Loucy (cell line): ENCODE measurements around the gene DIDO1.

ENCODE experiments used
- H2AFZ ChIP-seq: fragments of 200-600 bp; sonication (generic); 2 replicates; pipeline ENCODE4 v1.6.0; 2016; ENCODE audit warnings: antibody characterized with exemption, mild to moderate bottlenecking, low read length, moderate library complexity
- H3F3A ChIP-seq: fragments of 200-600 bp; 2 replicates; pipeline ENCODE4 v1.6.0; 2016; ENCODE audit warnings: antibody characterized with exemption, low read depth, mild to moderate bottlenecking
- H3K27me3 ChIP-seq: fragments of 200-600 bp; sonication (generic); 2 replicates; pipeline ENCODE4 v1.6.1; 2014; ENCODE audit warnings: low read length, mild to moderate bottlenecking; ENCODE audit not compliant: insufficient read depth, poor library complexity, severe bottlenecking
- H3K36me3 ChIP-seq: fragments of 200-600 bp; sonication (generic); 2 replicates; pipeline ENCODE4 v1.6.1; 2016; ENCODE audit warnings: low read length; ENCODE audit not compliant: insufficient read depth
- H3K4me1 ChIP-seq: fragments of 200-600 bp; sonication (generic); 2 replicates; pipeline ENCODE4 v1.5.1; 2014; ENCODE audit warnings: low read length, mild to moderate bottlenecking; ENCODE audit not compliant: insufficient read depth, poor library complexity, severe bottlenecking
- H3K4me2 ChIP-seq: fragments of 200-600 bp; sonication (generic); 2 replicates; pipeline ENCODE4 v1.6.0; 2014; ENCODE audit warnings: antibody characterized with exemption, low read length, low read depth, mild to moderate bottlenecking; ENCODE audit not compliant: poor library complexity, severe bottlenecking
- H3K4me3 ChIP-seq: fragments of 200-600 bp; sonication (generic); 2 replicates; pipeline ENCODE4 v1.5.1; 2014; ENCODE audit warnings: low read length, mild to moderate bottlenecking, mixed read lengths; ENCODE audit not compliant: poor library complexity, severe bottlenecking
- H3K79me2 ChIP-seq: fragments of 200-600 bp; sonication (generic); 2 replicates; pipeline ENCODE4 v1.6.1; 2014; ENCODE audit warnings: low read length; ENCODE audit not compliant: insufficient read depth
- H3K9ac ChIP-seq: fragments of 200-600 bp; sonication (generic); 2 replicates; pipeline ENCODE4 v1.6.0; 2014; ENCODE audit warnings: mild to moderate bottlenecking, low read depth, low read length, moderate library complexity; ENCODE audit not compliant: poor library complexity, severe bottlenecking
- H3K9me2 ChIP-seq: fragments of 200-600 bp; sonication (generic); replicated peaks from 2 replicates; pipeline ENCODE4 v1.6.1; 2016; ENCODE audit warnings: low read depth, low read length, mixed read lengths
- H3K9me3 ChIP-seq: fragments of 200-600 bp; sonication (generic); 2 replicates; pipeline ENCODE4 v1.6.1; 2014; ENCODE audit warnings: mild to moderate bottlenecking, antibody characterized with exemption, low read length, low read depth; ENCODE audit not compliant: insufficient read depth
- H4K20me1 ChIP-seq: fragments of 200-600 bp; sonication (generic); 2 replicates; pipeline ENCODE4 v1.6.0; 2014; ENCODE audit warnings: antibody characterized with exemption, low read length, mild to moderate bottlenecking; ENCODE audit not compliant: insufficient read depth, poor library complexity, severe bottlenecking
- CTCF ChIP-seq: fragments of 200-600 bp; sonication (generic); conservative IDR thresholded peaks from 2 replicates; pipeline ENCODE4 v1.5.1; 2014; ENCODE audit warnings: mild to moderate bottlenecking, antibody characterized with exemption, low read length
- EZH2phosphoT487 ChIP-seq: fragments of 200-600 bp; IDR thresholded peaks from 2 replicates; pipeline ENCODE4 v1.6.1; 2018; ENCODE audit warnings: antibody characterized with exemption, mild to moderate bottlenecking, moderate library complexity, borderline replicate concordance

DIDO1 gene

GRCh38 chr20:62967628-62968351 is 41.5 kb upstream of the DIDO1 start:
- no peaks in the 10 kb centered on the region for H3K4me1 ChIP-seq
- no peak overlapping the region for H3K4me2 ChIP-seq
- no peaks in the 10 kb centered on the region for H3F3A ChIP-seq
- no peak overlapping the region for H3K9ac ChIP-seq
- H3K36me3 ChIP-seq: peaks cover 19% of the 10 kb centered on the region; the same call in 1 of the 2 replicates
- H2AFZ ChIP-seq: no peak overlapping the region
- peaks cover 2% of the 10 kb centered on the region for H4K20me1 ChIP-seq
- H3K79me2 ChIP-seq: peaks cover 3% of the 10 kb centered on the region; the same call in 1 of the 2 replicates
- H3K9me2 ChIP-seq: no peaks in the 10 kb centered on the region
- H3K9me3 ChIP-seq: no peaks in the 10 kb centered on the region
- no peaks in the 10 kb centered on the region for H3K27me3 ChIP-seq
- TF ChIP-seq CTCF (no peak), EZH2phosphoT487 (no peak)
- H3K4me3 ChIP-seq: no peak overlapping the region

- H3K79me2 ChIP-seq: peaks cover 9% of the 10 kb centered on the region; the same call in 1 of the 2 replicates
- H3K4me3 ChIP-seq: no peak overlapping the region
- H3K9ac ChIP-seq: no peak overlapping the region
- no peaks in the 10 kb centered on the region for H3K9me3 ChIP-seq
- no peak overlapping the region for H2AFZ ChIP-seq
- H3K9me2 ChIP-seq: no peaks in the 10 kb centered on the region
- peaks cover 2% of the 10 kb centered on the region for H4K20me1 ChIP-seq
- TF ChIP-seq EZH2phosphoT487: no peak
- no peak for TF ChIP-seq CTCF
- no peak overlapping the region for H3K4me2 ChIP-seq
- H3K36me3 ChIP-seq: peaks cover 19% of the 10 kb centered on the region; the same call in 1 of the 2 replicates
- no peaks in the 10 kb centered on the region for H3F3A ChIP-seq
- no peaks in the 10 kb centered on the region for H3K4me1 ChIP-seq
- H3K27me3 ChIP-seq: no peaks in the 10 kb centered on the region
Observed at GRCh38 chr20:62967149-62967501, 40.8 kb upstream of the DIDO1 start.

DNA sequence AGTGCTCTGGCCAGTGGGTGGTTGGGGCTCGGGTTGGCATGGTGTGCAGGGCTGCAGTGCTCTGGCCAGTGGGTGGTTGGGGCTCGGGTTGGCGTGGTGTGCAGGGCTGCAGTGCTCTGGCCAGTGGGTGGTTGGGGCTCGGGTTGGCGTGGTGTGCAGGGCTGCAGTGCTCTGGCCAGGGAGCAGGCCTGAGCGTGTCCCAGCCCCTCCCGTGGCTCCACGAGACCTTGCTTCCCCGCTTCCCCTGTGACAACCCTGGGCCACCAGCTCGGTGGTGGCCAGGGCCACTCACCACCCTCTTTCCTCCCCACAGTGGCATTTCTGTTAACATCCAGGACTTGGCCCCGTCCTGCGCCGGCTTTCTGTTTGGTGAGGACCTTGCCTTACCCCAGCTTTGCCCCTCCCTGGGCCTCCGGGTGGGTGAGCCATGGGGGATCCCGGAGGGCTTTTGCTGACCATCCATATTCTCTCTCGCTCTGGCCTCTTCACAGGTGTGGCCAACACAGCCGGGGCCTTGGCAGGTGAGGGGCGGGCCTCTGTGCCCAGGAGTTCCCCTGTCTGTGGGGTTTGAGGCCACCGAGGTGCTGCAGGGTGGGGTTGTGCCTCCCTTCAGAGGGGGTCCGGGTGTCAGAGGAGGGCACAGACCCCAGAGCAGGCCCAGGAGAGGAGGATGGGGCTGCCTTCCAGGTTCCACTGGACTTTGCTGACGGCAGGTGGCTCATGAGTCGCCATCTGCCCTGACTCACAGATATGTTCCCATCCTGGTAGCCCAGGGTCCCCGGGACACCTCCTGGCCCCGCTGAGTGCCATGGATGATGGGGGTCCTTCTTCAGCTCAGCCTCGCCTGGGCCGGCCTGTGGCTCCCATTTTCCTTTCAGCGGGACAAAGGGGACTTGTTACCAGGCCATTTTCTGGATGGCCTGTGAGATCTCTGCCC is 40.2 kb upstream of the DIDO1 start:
- TF ChIP-seq EZH2phosphoT487 (no peak), CTCF (no peak)
- H3K4me2 ChIP-seq: no peak overlapping the region
- no peak overlapping the region for H3K4me3 ChIP-seq
- peaks cover 15% of the 10 kb centered on the region; the same call in 1 of the 2 replicates for H3K79me2 ChIP-seq
- no peak overlapping the region for H2AFZ ChIP-seq
- no peaks in the 10 kb centered on the region for H3K9me3 ChIP-seq
- H3K9ac ChIP-seq: no peak overlapping the region
- peaks cover 4% of the 10 kb centered on the region for H3K4me1 ChIP-seq
- H3K36me3 ChIP-seq: peaks cover 19% of the 10 kb centered on the region; the same call in 1 of the 2 replicates
- H4K20me1 ChIP-seq: peaks cover 2% of the 10 kb centered on the region
- no peaks in the 10 kb centered on the region for H3K9me2 ChIP-seq
- no peaks in the 10 kb centered on the region for H3F3A ChIP-seq
- H3K27me3 ChIP-seq: no peaks in the 10 kb centered on the region
